SK-N-SH (cell line): ENCODE results near the gene SUPT5H.

Experiments
- EP300 ChIP-seq, 2 experiments: IDR thresholded peaks; 2 replicates each; pipeline versions ENCODE4 v1.4.0 to v1.6.1; 2012; ENCODE audit warnings: borderline replicate concordance in 1 of 2, low read depth in 1 of 2, low read length in 1 of 2
- TF ChIP-seq, protein P1 (sequence below): fragments of 200-600 bp; sonication (generic); IDR thresholded peaks from 2 replicates; pipeline ENCODE4 v1.6.1; 2017; ENCODE audit warnings: antibody characterized with exemption, mild to moderate bottlenecking, moderate library complexity

DNA sequence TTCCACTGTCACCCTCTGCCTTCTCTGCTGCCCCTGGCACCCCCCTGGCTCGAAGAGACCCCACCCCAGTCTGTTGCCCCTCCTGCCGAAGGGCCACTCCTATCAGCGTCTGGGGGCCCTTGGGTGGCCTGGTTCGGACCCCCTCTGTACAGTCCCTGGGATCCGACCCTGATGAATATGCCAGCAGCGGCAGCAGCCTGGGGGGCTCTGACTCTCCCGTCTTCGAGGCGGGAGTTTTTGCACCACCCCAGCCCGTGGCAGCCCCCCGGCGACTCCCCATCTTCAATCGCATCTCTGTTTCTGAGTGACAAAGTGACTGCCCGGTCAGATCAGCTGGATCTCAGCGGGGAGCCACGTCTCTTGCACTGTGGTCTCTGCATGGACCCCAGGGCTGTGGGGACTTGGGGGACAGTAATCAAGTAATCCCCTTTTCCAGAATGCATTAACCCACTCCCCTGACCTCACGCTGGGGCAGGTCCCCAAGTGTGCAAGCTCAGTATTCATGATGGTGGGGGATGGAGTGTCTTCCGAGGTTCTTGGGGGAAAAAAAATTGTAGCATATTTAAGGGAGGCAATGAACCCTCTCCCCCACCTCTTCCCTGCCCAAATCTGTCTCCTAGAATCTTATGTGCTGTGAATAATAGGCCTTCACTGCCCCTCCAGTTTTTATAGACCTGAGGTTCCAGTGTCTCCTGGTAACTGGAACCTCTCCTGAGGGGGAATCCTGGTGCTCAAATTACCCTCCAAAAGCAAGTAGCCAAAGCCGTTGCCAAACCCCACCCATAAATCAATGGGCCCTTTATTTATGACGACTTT lies 36.8 kb upstream of the SUPT5H start:
- TF ChIP-seq, protein P1, sequence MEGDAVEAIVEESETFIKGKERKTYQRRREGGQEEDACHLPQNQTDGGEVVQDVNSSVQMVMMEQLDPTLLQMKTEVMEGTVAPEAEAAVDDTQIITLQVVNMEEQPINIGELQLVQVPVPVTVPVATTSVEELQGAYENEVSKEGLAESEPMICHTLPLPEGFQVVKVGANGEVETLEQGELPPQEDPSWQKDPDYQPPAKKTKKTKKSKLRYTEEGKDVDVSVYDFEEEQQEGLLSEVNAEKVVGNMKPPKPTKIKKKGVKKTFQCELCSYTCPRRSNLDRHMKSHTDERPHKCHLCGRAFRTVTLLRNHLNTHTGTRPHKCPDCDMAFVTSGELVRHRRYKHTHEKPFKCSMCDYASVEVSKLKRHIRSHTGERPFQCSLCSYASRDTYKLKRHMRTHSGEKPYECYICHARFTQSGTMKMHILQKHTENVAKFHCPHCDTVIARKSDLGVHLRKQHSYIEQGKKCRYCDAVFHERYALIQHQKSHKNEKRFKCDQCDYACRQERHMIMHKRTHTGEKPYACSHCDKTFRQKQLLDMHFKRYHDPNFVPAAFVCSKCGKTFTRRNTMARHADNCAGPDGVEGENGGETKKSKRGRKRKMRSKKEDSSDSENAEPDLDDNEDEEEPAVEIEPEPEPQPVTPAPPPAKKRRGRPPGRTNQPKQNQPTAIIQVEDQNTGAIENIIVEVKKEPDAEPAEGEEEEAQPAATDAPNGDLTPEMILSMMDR = no peak
- TF ChIP-seq EP300 (IDR thresholded peaks at IDR 0.05; ENCODE audit: borderline replicate concordance in 1 of 2, low read depth in 1 of 2, low read length in 1 of 2) = no peak
